Measurements from ENCODE around the gene CALML5. TPM values are rescaled to one million over a fixed set of nuclear protein-coding genes. Genes with fewer than 3 reads are reported as not detected.
A peak's percentile ranks its signal among the peaks of the same experiment; 100 is the strongest.

Gene CALML5
- total RNA-seq, 1 donor: not detected

DNA sequence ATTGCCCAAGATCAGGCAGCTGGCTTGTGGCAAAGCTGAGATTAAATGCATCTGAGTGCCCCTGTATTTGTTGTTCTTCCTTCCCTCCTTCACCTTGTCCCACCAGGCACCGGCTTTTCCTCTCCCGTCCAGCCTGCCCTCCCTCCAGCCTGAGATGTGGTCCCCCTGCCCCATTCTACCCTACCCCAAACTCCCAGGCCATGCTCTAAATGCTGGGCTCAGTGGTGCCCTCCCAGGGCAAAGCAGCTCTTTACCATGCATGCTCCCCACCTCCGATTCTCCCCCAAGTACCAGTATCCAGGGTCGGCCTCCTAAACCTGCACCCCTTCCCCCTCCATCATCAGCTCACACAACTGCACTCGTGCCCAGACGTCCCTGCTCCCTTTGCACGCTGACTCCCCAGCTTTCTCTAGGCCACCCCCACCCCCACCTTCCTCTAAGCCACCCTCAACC is 36.5 kb downstream of the CALML5 start:
- DNase-seq (ENCODE audit: low read depth): no peak
- H3K4me3 ChIP-seq (ENCODE audit: low read depth, low read length): no peak overlapping the region
- TF ChIP-seq CTCF (IDR thresholded peaks at IDR 0.05; ENCODE audit: insufficient read depth, low read depth, low read length): no peak

DNA sequence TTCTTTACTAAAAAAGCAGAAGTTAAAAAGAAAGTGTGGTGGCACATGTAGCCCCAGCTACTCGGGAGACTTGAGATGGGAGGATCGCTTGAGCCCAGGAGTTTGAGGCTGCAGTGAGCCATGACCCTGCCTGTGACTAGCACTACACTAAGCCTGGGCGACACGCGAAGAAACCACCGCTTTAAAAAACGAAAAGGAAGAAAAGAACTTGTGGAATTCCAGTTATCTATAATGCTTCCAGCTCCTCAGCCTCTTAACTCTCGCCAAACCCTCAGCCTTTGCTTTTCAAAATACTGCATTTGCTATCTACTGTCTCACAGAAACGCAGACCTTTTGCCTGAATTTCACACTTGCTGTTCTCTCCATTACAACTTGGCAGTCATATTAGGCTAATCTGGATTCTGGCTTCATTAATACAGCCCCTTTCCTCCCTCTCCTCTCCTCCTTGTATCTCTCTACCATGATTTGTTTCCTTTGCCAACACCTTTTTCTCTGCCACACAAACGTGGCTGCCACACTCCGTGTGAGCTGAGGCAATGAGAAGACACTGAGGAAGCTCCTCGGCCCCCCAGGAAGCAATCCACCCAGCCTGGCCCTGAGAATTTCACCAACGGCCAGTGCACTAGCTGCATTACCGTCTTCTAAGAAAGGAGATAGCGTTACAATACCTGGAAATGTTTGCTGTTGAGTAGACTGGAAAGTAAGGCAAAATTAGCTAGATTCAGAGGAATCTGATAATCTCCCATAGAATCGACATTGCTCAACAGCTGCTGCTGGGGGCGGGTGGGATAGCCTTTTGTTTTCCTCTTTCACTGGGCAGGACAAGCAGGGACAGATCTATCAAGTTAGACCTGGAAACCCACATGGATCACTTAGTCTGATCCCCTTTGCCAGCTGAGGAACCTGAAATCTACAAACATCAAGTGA is 37.2 kb downstream of the CALML5 start:
- DNase-seq (ENCODE audit: low read depth): peak; percentile 30
- H3K4me3 ChIP-seq (ENCODE audit: low read depth, low read length): peak overlapping the region; percentile 10
- TF ChIP-seq CTCF (IDR thresholded peaks at IDR 0.05; ENCODE audit: insufficient read depth, low read depth, low read length): no peak

GRCh38 chr10:5461203-5461588 is 38.2 kb downstream of the CALML5 start:
- DNase-seq (ENCODE audit: low read depth): no peak
- no peak for TF ChIP-seq CTCF (IDR thresholded peaks at IDR 0.05; ENCODE audit: insufficient read depth, low read depth, low read length)
- H3K4me3 ChIP-seq (ENCODE audit: low read depth, low read length): no peak overlapping the region

- DNase-seq (ENCODE audit: low read depth): no peak
- no peak for TF ChIP-seq CTCF (IDR thresholded peaks at IDR 0.05; ENCODE audit: insufficient read depth, low read depth, low read length)
- H3K4me3 ChIP-seq (ENCODE audit: low read depth, low read length): no peak overlapping the region
These were observed 38.7 kb downstream of the CALML5 start for GRCh38 chr10:5460468-5461202.

DNA sequence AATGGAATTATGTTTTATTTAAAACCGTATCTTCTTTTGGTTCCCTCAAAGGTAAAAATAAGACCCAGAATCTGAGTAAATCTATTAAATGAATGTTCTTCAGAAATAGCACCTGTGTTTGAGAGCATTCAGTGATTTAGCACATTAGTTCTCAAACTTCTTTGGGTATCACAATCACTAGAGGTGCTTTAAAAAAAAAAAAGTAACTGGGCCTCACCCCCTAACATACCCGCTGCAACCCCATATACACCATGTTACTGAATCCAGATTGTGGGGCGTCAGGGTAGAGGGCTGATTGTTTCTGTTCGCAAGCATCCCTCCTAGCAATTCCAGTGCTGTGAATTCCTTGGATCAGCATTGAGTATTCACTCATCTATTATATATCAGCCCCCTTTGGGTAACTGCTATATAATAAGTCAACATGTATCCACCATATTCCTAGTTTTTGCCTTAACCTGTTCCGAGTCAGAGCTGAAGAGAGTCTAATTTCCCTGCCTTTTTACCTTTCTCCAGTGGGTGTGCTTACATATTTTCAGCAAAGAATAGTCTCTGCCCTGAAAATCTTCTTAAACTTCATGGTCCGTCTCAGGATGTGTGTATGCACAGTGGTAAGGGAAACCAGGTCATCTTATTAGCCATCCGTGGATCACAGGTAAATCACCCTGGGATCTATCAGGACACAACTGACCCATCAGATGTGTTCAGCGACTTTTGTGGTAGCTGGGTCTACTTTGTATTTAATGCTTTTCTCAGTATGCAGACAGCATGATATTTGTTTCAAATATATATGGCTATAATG is 40.2 kb downstream of the CALML5 start:
- TF ChIP-seq CTCF (IDR thresholded peaks at IDR 0.05; ENCODE audit: insufficient read depth, low read depth, low read length): no peak
- DNase-seq (ENCODE audit: low read depth): no peak
- no peak overlapping the region for H3K4me3 ChIP-seq (ENCODE audit: low read depth, low read length)

DNA sequence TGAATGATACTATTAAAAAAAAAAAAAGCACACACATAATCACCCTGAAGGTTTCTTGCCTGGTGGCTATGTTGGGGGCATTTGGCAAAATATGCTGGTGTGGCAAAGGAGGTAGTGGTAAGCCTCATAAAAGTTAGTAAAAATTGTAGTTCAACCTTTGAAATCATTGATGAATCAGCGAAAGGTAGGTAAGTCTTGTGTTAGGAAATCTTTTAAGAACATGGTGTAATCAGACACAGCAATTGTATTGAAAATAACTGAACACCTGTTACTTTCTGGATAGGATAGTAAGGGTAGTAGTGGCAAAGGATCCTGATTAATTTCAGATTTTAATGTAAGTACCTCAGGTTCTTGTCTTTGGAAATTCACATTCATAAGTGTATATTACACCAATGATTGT is 40.9 kb downstream of the CALML5 start:
- TF ChIP-seq CTCF (IDR thresholded peaks at IDR 0.05; ENCODE audit: insufficient read depth, low read depth, low read length): no peak
- no peak overlapping the region for H3K4me3 ChIP-seq (ENCODE audit: low read depth, low read length)
- DNase-seq (ENCODE audit: low read depth): no peak
